ENCODE measurements around the gene DCTPP1.
"Not testable (repeated sequence)": the region's sequence is repeated elsewhere in the genome, so short reads cannot be mapped to it uniquely, and the experiment has no call there.

Gene DCTPP1

GRCh38 chr16:30409125-30410060 is 20.4 kb downstream of the DCTPP1 start:
- peak; percentile 96 for DNase-seq

GRCh38 chr16:30407804-30408534 is 21.9 kb downstream of the DCTPP1 start:
- DNase-seq, result no peak

- DNase-seq, result peak; percentile 97
These were observed 22.6 kb downstream of the DCTPP1 start, which contains the start of gene ZNF771 for GRCh38 chr16:30407102-30407803. Gene ZNF771, plus strand, starts transcription at chr16:30407606. Its CDS starts 448 bp downstream, at chr16:30408054.

GRCh38 chr16:30406795-30407101 is 23.1 kb downstream of the DCTPP1 start:
- no peak for DNase-seq

- no peak for DNase-seq
These were observed 27.9 kb downstream of the DCTPP1 start for GRCh38 chr16:30401768-30402425.

GRCh38 chr16:30399435-30400186 is 30.2 kb downstream of the DCTPP1 start:
- no peak for DNase-seq

- no peak for DNase-seq
These were observed 31.0 kb downstream of the DCTPP1 start for GRCh38 chr16:30398661-30399434.

GRCh38 chr16:30397776-30398660 is 31.8 kb downstream of the DCTPP1 start:
- no peak for DNase-seq

- DNase-seq, result peak; percentile 70
These were observed 32.8 kb downstream of the DCTPP1 start for GRCh38 chr16:30397056-30397455.

GRCh38 chr16:30396627-30397026 is 33.2 kb downstream of the DCTPP1 start:
- not testable (repeated sequence) for DNase-seq

- DNase-seq, result peak; percentile 56
These were observed 33.7 kb downstream of the DCTPP1 start for GRCh38 chr16:30395992-30396585.

GRCh38 chr16:30395155-30395991 is 34.5 kb downstream of the DCTPP1 start, which contains the start of gene ZNF48:
Gene ZNF48, plus strand, starts transcription at chr16:30395420. Its CDS starts 375 bp downstream, at chr16:30395795.
- peak; percentile 93 for DNase-seq

- DNase-seq, result peak; percentile 43
These were observed 35.2 kb downstream of the DCTPP1 start for GRCh38 chr16:30394592-30395154.

GRCh38 chr16:30383521-30383920 is 46.3 kb downstream of the DCTPP1 start:
- no peak for DNase-seq

- DNase-seq, result peak; percentile 63
These were observed 47.5 kb downstream of the DCTPP1 start, which contains the start of gene SEPTIN1 for GRCh38 chr16:30382111-30382881. Gene SEPTIN1, minus strand, starts transcription at chr16:30382561. Its CDS starts 19 bp downstream, at chr16:30382542.

GRCh38 chr16:30381291-30382041 is 48.4 kb downstream of the DCTPP1 start:
- peak; percentile 42 for DNase-seq
